Activated CD8-positive, alpha-beta T cell treated with anti-CD3 and anti-CD28 coated beads, Interleukin-2, amount 10 ng/mL, durations not matched to agents 7 days and 5 days (primary cell): ENCODE data around the gene TARBP2. TPM values are rescaled to one million over a fixed set of nuclear protein-coding genes. Genes with fewer than 3 reads are reported as not detected.

Experiments
- ATAC-seq: fragments of 150-1000 bp; cut with Tn5 transposase; one replicate; pipeline ENCODE4 v1.10.0; 2021; ENCODE audit warnings: moderate library complexity
- CTCF ChIA-PET: fragments of 350-600 bp; sonication (Branson Sonifier 250); formaldehyde crosslinking; loops from one replicate; lab custom pipeline; 2021; ENCODE audit warnings: antibody characterized with exemption; lab: Charles Lee
- POLR2A ChIA-PET: fragments of 350-600 bp; sonication (Branson Sonifier 250); formaldehyde crosslinking; loops from one replicate; lab custom pipeline; 2021; ENCODE audit warnings: antibody characterized with exemption; lab: Charles Lee
- DNase-seq: peaks from one replicate; pipeline ENCODE4 v3.0.0-alpha.2; 2020
- H3K27ac Mint-ChIP-seq: one replicate; pipeline ENCODE4 v1.8.0; 2021; ENCODE audit warnings: mild to moderate bottlenecking, mixed read lengths
- H3K27me3 Mint-ChIP-seq: one replicate; pipeline ENCODE4 v1.8.0; 2021; ENCODE audit warnings: low read depth, mixed read lengths
- H3K36me3 Mint-ChIP-seq: one replicate; pipeline ENCODE4 v1.8.0; 2021; ENCODE audit warnings: low read depth, mixed read lengths
- H3K4me1 Mint-ChIP-seq: one replicate; pipeline ENCODE4 v1.8.0; 2021; ENCODE audit warnings: low read depth, mixed read lengths
- H3K4me3 Mint-ChIP-seq: one replicate; pipeline ENCODE4 v1.8.0; 2021; ENCODE audit warnings: mild to moderate bottlenecking, mixed read lengths
- H3K9me3 Mint-ChIP-seq: one replicate; pipeline ENCODE4 v1.8.0; 2022; ENCODE audit warnings: mixed read lengths; ENCODE audit not compliant: insufficient read depth
- total RNA-seq, 2 experiments: library from RNA; stranded (reverse); gene quantifications; one replicate each; pipeline ENCODE4 v1.2.3, GENCODE V29; 2021

The TARBP2 gene
- total RNA-seq, 2 experiments from 2014 or later: 30.3 to 36.9 TPM

GRCh38 chr12:53484686-53485575 is 16.2 kb upstream of the TARBP2 start:
- POLR2A ChIA-PET: no interaction called here
- Mint-ChIP-seq H3K27ac (no peak overlapping the region), H3K4me1 (peaks cover 3% of the 10 kb centered on the region)

GRCh38 chr12:53485955-53486735 is 14.9 kb upstream of the TARBP2 start:
- ChIA-PET CTCF (no interaction called here), POLR2A (interaction anchor here (1.9 kb wide), 1 partner anchor 15 kb away, joined by 6 read pairs; the partner anchor contains the start of gene TARBP2)
- Mint-ChIP-seq H3K9me3 (no peaks in the 10 kb centered on the region), H3K4me3 (no peak overlapping the region), H3K27me3 (no peaks in the 10 kb centered on the region), H3K36me3 (peaks cover 50% of the 10 kb centered on the region), H3K4me1 (peaks cover 3% of the 10 kb centered on the region), H3K27ac (peak overlapping the region; percentile 52)
- ATAC-seq (peak; percentile 4), DNase-seq (no peak)

More at GRCh38 chr12:53484686-53485575, 16.2 kb upstream of the TARBP2 start:
- H3K36me3 Mint-ChIP-seq: peaks cover 58% of the 10 kb centered on the region
- no peak for DNase-seq
- no peaks in the 10 kb centered on the region for H3K27me3 Mint-ChIP-seq
- H3K9me3 Mint-ChIP-seq: no peaks in the 10 kb centered on the region
- CTCF ChIA-PET: no interaction called here
- peak; percentile 2 for ATAC-seq
- H3K4me3 Mint-ChIP-seq: no peak overlapping the region

DNA sequence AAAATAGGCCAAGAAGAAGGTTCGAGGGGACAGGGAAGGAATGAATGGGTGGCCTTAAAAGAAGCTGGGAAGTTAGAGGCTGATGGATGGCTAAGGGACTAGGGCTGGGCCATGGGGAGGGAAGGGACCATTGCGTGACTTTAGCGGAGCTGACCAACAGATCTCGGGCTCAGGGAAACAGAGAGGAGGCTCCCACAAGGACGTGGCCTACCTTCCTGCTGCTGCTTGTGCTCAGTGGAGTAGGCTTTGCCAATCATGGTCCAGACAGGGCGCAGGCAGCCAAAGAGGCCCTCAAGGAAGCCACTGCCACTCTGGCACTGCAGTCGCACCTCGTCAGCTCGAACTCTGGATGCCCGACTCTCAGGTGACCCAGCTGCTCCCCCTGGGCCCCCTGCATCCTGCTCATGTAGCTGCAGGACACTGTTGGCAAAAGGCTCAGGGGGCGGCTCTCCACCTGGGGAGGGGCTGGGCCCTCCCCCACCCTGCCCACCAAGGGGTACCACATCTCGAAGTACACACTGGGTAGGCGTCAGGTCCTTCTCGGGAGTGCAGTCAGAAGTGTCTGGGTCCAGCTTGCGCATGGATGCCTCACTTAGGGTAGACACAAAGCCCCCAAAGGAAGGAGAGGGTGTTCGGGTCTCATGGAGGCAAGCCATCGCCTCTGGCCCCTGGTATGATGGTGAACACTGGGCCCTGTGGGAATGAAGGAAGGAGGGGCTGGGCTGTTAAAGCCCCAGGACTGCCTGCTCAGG is 14.2 kb upstream of the TARBP2 start:
- POLR2A ChIA-PET: interaction anchor here (1.6 to 1.9 kb wide), 2 partner anchors 12 to 14 kb away, joined by 6 to 7 read pairs; partner anchors contain the start of genes MAP3K12 and TARBP2
- H3K9me3 Mint-ChIP-seq: no peaks in the 10 kb centered on the region
- ATAC-seq (no peak), DNase-seq (no peak)
- CTCF ChIA-PET: interaction anchor here (3.7 kb wide), 1 partner anchor 12 kb away, joined by 29 read pairs; no protein-coding TSS in a partner anchor
- H3K27ac Mint-ChIP-seq: peak overlapping the region; percentile 52
- H3K4me1 Mint-ChIP-seq: peaks cover 3% of the 10 kb centered on the region
- no peak overlapping the region for H3K4me3 Mint-ChIP-seq
- no peaks in the 10 kb centered on the region for H3K27me3 Mint-ChIP-seq
- peaks cover 45% of the 10 kb centered on the region for H3K36me3 Mint-ChIP-seq

DNA sequence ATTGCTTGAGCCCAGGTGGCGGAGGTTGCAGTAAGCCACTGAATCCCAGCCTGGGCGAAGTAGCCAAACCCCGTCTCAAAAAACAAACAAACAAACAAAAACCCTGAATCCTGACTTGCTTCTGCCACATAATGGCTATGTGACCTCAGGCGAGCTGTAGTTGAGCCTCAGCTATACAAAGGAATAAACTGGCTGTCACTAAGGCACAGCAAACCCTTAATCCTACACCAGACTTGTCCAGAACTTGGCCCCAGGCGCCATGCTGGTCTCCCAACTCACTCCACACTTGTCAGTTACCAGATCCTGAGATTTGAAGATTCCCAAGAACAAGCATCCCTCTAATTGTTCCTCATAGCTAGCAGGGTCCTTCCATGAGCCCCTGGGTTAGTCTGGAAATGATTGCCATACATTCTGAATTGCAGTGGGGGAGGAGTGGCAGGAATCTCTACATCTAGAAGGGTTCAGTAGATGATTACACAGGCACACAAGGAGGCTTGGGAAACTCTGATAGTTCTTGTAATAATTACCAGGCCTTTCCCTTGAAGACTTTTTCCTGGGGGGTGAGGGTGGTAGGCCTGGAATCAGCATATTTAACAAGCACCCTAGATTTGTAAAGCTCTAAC is 11.7 kb upstream of the TARBP2 start:
- peaks cover 24% of the 10 kb centered on the region for H3K4me1 Mint-ChIP-seq
- ATAC-seq (no peak), DNase-seq (no peak)
- no peaks in the 10 kb centered on the region for H3K9me3 Mint-ChIP-seq
- POLR2A ChIA-PET: interaction anchor here (0.7 to 1.8 kb wide), 4 partner anchors 8 to 155 kb away, joined by 3 to 5 read pairs (median 4); partner anchors contain the start of gene TARBP2
- no peak overlapping the region for H3K4me3 Mint-ChIP-seq
- H3K27me3 Mint-ChIP-seq: no peaks in the 10 kb centered on the region
- H3K27ac Mint-ChIP-seq: no peak overlapping the region
- CTCF ChIA-PET: interaction anchor here (3.7 kb wide), 1 partner anchor 15 kb away, joined by 29 read pairs; no protein-coding TSS in a partner anchor
- peaks cover 27% of the 10 kb centered on the region for H3K36me3 Mint-ChIP-seq

GRCh38 chr12:53492188-53492587 is 8.9 kb upstream of the TARBP2 start:
- DNase-seq (no peak), ATAC-seq (no peak)
- Mint-ChIP-seq H3K9me3 (no peaks in the 10 kb centered on the region), H3K4me3 (peak overlapping the region; percentile 82), H3K27ac (peak overlapping the region; percentile 69), H3K27me3 (no peaks in the 10 kb centered on the region), H3K4me1 (peaks cover 30% of the 10 kb centered on the region), H3K36me3 (peaks cover 11% of the 10 kb centered on the region)
- POLR2A ChIA-PET: interaction anchor here (0.5 to 1.4 kb wide), 3 partner anchors 13 to 113 kb away, joined by 3 read pairs; no protein-coding TSS in a partner anchor
- CTCF ChIA-PET: interaction anchor here (0.9 to 2.4 kb wide), 6 partner anchors 9 to 41 kb away, joined by 3 to 13 read pairs (median 4); partner anchors contain the start of gene TARBP2

DNA sequence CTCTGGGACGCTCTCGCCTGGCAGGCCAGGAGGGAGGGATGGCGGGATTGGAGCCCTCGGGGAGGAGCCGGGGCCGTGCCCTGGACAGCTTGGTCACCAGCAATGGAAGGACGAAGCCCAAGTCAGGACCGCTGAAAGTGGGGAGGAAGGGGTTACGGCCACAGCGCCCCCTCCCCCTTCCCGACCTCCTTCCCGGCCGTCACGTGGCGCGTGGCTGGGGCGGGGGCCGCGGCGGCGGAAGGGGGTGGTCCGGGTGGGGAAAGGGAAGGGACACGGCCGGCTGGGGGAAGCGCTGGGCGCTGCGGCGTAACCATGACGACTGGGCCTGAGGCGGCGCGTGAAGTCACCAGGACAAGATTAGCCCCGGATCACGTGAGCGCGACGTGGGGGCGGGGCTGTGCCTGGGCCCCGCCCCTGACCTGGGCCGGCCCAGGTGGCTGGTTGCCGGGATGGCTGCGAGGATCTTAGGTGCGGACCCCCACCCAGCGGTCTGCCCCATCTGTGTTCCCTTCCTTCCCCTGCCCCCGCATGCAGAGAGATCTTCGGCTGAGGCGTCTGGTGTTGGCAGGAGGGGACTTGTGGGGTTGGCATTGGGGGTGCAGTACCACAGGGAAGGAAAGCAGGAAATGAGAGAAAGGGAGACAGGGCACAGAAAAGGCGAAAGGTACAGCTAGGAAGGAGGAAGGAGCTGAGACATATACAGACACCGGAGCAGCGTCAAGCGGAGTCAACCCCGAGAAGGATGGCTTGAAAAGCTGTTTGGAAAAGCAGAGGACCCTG is 8.1 kb upstream of the TARBP2 start:
- H3K4me1 Mint-ChIP-seq: peaks cover 38% of the 10 kb centered on the region
- peak; percentile 90 for ATAC-seq
- H3K9me3 Mint-ChIP-seq: no peaks in the 10 kb centered on the region
- peak overlapping the region; percentile 70 for H3K27ac Mint-ChIP-seq
- ChIA-PET CTCF (interaction anchor here (0.8 to 2.8 kb wide), 8 partner anchors 8 to 172 kb away, joined by 3 to 8 read pairs (median 6); partner anchors contain the start of genes AAAS and TARBP2), POLR2A (interaction anchor here (1.0 kb wide), 1 partner anchor 10 kb away, joined by 3 read pairs; no protein-coding TSS in a partner anchor)
- DNase-seq: peak; percentile 91
- peak overlapping the region; percentile 82 for H3K4me3 Mint-ChIP-seq
- H3K36me3 Mint-ChIP-seq: peaks cover 5% of the 10 kb centered on the region
- H3K27me3 Mint-ChIP-seq: no peaks in the 10 kb centered on the region

DNA sequence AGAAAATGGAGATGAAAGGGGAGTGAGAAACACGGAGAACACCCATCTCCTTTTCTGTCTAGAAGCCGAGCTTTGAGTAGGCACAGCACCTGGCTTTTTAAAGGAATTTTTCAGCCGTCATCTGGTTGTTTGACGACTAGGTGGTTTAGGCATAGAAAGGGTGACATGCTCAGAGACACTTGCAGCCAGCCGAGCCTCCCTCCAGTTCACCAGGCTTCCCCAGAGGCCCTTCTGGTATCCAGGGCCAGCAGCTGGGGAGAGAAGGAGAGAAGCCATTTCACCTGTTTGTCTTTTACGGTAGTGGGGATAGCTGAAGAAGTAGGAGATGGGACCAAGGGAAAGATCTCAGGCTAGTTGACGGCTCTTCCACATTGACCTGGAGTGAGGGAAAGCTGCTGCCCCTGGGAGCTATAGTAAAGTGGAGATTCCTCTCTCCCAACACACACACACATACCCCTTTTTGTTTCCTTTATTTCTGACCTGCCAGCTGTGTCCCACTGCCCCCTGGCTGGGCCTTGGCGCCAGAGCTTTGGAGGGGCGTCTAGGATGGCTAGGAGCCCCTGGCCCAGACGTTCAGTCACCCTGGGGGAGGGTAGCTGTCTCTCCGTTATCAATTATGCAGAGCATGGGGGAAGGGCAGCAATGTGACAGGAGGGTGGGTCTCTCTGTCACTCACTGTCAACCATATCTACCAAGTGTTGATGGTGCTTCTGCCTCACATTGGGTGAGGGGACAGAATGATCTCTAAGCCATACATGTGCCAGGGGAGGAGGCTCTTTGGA is 7.3 kb upstream of the TARBP2 start:
- POLR2A ChIA-PET: interaction anchor here (1.0 kb wide), 1 partner anchor 11 kb away, joined by 3 read pairs; no protein-coding TSS in a partner anchor
- Mint-ChIP-seq H3K4me3 (peak overlapping the region; percentile 82), H3K4me1 (peaks cover 45% of the 10 kb centered on the region), H3K9me3 (no peaks in the 10 kb centered on the region), H3K27me3 (no peaks in the 10 kb centered on the region), H3K27ac (peak overlapping the region; percentile 70), H3K36me3 (peaks cover 3% of the 10 kb centered on the region)
- DNase-seq (no peak), ATAC-seq (no peak)
- CTCF ChIA-PET: interaction anchor here (0.6 to 2.8 kb wide), 5 partner anchors 12 to 172 kb away, joined by 3 to 8 read pairs (median 7); partner anchors contain the start of gene AAAS

GRCh38 chr12:53495903-53496751 is 5.0 kb upstream of the TARBP2 start:
- ChIA-PET CTCF (interaction anchor here (0.8 kb wide), 1 partner anchor 175 kb away, joined by 3 read pairs; the partner anchor contains the start of gene AAAS), POLR2A (interaction anchor here (1.0 kb wide), 1 partner anchor 248 kb away, joined by 5 read pairs; no protein-coding TSS in a partner anchor)
- Mint-ChIP-seq H3K4me3 (no peak overlapping the region), H3K9me3 (no peaks in the 10 kb centered on the region), H3K36me3 (peaks cover 3% of the 10 kb centered on the region), H3K27ac (no peak overlapping the region), H3K27me3 (no peaks in the 10 kb centered on the region), H3K4me1 (peaks cover 54% of the 10 kb centered on the region)
- DNase-seq: no peak
- no peak for ATAC-seq

DNA sequence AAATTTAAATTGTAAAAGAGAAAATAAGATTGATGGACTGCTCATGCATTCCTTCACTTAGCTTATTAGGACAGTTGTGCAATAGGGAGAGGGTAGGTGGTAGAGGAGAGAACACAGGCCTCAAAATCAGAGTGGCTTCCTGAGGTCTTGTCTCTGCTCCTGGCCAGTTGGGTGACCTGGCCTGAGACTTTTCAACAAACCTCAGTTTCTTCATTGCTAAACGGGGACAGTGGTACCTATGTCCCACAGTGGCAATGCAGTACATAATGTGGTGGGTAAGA is 4.4 kb upstream of the TARBP2 start:
- no peak overlapping the region for H3K4me3 Mint-ChIP-seq
- ATAC-seq (no peak), DNase-seq (no peak)
- H3K9me3 Mint-ChIP-seq: no peaks in the 10 kb centered on the region
- ChIA-PET CTCF (interaction anchor here (0.8 kb wide), 1 partner anchor 176 kb away, joined by 3 read pairs; the partner anchor contains the start of gene AAAS), POLR2A (no interaction called here)
- no peak overlapping the region for H3K27ac Mint-ChIP-seq
- H3K27me3 Mint-ChIP-seq: no peaks in the 10 kb centered on the region
- H3K36me3 Mint-ChIP-seq: peaks cover 3% of the 10 kb centered on the region
- H3K4me1 Mint-ChIP-seq: peaks cover 54% of the 10 kb centered on the region
